GM12878 (cell line): Measurements from ENCODE around the gene PLXNB3.

Experiments
- ASH2L ChIP-seq: fragments of 300-600, 200-600 bp; sonication (generic); IDR thresholded peaks from 2 replicates; pipeline ENCODE4 v1.6.1; 2017; ENCODE audit warnings: low read depth, mild to moderate bottlenecking, borderline replicate concordance
- ATF3 ChIP-seq: IDR thresholded peaks from 2 replicates; pipeline ENCODE4 v1.6.1; 2011; ENCODE audit warnings: low read depth, mild to moderate bottlenecking, low read length, moderate library complexity, borderline replicate concordance; ENCODE audit errors: extremely low read depth
- CEBPB ChIP-seq, 2 experiments: fragments of 150-350 bp in 1 of 2; IDR thresholded peaks; 2 replicates each; pipeline ENCODE4 v1.6.1; 2012 to 2014; ENCODE audit warnings: low read depth in 2 of 2, low read length in 2 of 2, borderline replicate concordance in 1 of 2, inconsistent platforms in 1 of 2
- CTCF ChIP-seq, 3 experiments: IDR thresholded peaks in 2 of 3; conservative IDR thresholded peaks in 1 of 3; 2 replicates each; pipeline ENCODE4 v1.5.1; 2011; ENCODE audit warnings: low read depth in 3 of 3, low read length in 3 of 3, mild to moderate bottlenecking in 3 of 3, control low read depth in 2 of 3, moderate library complexity in 2 of 3, inconsistent platforms in 1 of 3, mixed read lengths in 1 of 3; ENCODE audit not compliant: control insufficient read depth in 2 of 3, insufficient read depth in 1 of 3; ENCODE audit errors: extremely low read depth in 1 of 3
- EGR1 ChIP-seq, 2 experiments: IDR thresholded peaks; 1 replicate in 1 of 2; 2 replicates in 1 of 2; pipeline ENCODE4 v1.6.1; 2011 to 2012; ENCODE audit warnings: low read depth in 2 of 2, low read length in 2 of 2, borderline replicate concordance in 1 of 2, mild to moderate bottlenecking in 1 of 2, moderate library complexity in 1 of 2
- EZH2 ChIP-seq: IDR thresholded peaks from 2 replicates; pipeline ENCODE4 v1.6.1; 2012; ENCODE audit warnings: low read depth, mild to moderate bottlenecking, control low read depth, inconsistent platforms, low read length, borderline replicate concordance; ENCODE audit not compliant: control insufficient read depth
- JUND ChIP-seq: IDR thresholded peaks from 2 replicates; pipeline ENCODE4 v1.6.1; 2012; ENCODE audit warnings: low read depth, mild to moderate bottlenecking, low read length, improper control_type of control experiment, moderate library complexity
- KAT2A ChIP-seq: conservative IDR thresholded peaks from 2 replicates; pipeline ENCODE4 v1.6.1; 2011; ENCODE audit warnings: low read depth, low read length; ENCODE audit not compliant: control insufficient read depth
- NFYB ChIP-seq: IDR thresholded peaks from 2 replicates; pipeline ENCODE4 v1.6.1; 2011; ENCODE audit warnings: low read depth, mild to moderate bottlenecking, low read length, improper control_type of control experiment, moderate library complexity; ENCODE audit not compliant: insufficient read depth
- POLR2A ChIP-seq: IDR thresholded peaks from 2 replicates; pipeline ENCODE4 v1.6.1; 2011; ENCODE audit warnings: low read depth, mild to moderate bottlenecking, low read length
- RCOR1 ChIP-seq: conservative IDR thresholded peaks from 2 replicates; pipeline ENCODE4 v1.6.1; 2012; ENCODE audit warnings: low read depth, low read length, improper control_type of control experiment
- REST ChIP-seq: IDR thresholded peaks from 2 replicates; pipeline ENCODE4 v1.6.1; 2012; ENCODE audit warnings: mild to moderate bottlenecking, low read depth, low read length
- TCF12 ChIP-seq: IDR thresholded peaks from 2 replicates; pipeline ENCODE4 v1.6.1; 2011; ENCODE audit warnings: low read depth, mild to moderate bottlenecking, low read length
- TCF7 ChIP-seq: IDR thresholded peaks from 2 replicates; pipeline ENCODE4 v1.6.1; 2014; ENCODE audit warnings: antibody characterized with exemption, borderline replicate concordance

GRCh38 chrX:153738056-153738605 is 25.9 kb upstream of the PLXNB3 start:
- no peak for TF ChIP-seq POLR2A
- no peak for TF ChIP-seq TCF12
- TF ChIP-seq NFYB = no peak
- TF ChIP-seq RCOR1 = no peak
- TF ChIP-seq REST = no peak
- TF ChIP-seq ATF3 = no peak
- TF ChIP-seq CTCF (IDR thresholded peaks at IDR 0.05 in 2 of 3, conservative IDR thresholded peaks at IDR 0.05 in 1 of 3; ENCODE audit: control insufficient read depth in 2 of 3, extremely low read depth in 1 of 3, insufficient read depth in 1 of 3, low read depth in 3 of 3, low read length in 3 of 3) = no peak
- no peak for TF ChIP-seq TCF7
- TF ChIP-seq EZH2 = no peak
- no peak for TF ChIP-seq ASH2L
- TF ChIP-seq EGR1 (IDR thresholded peaks at IDR 0.05; ENCODE audit: borderline replicate concordance in 1 of 2, low read depth in 2 of 2, low read length in 2 of 2) = no peak
- TF ChIP-seq CEBPB (IDR thresholded peaks at IDR 0.05; ENCODE audit: borderline replicate concordance in 1 of 2, low read depth in 2 of 2, low read length in 2 of 2) = no peak
- no peak for TF ChIP-seq KAT2A
- no peak for TF ChIP-seq JUND
